Caco-2 (cell line): ENCODE measurements around the gene GRM7. TPM values are rescaled to one million over a fixed set of nuclear protein-coding genes. Genes with fewer than 3 reads are reported as not detected.

Experiments
- BruUV-seq: library from RNA; stranded (reverse); fragments of 400-500 nt; replicated peaks from 2 replicates; lab custom pipeline; 2021; lab: Mats Ljungman, UMichigan
- CTCF ChIA-PET: fragments of 300-600 bp; sonication (Branson Sonifier 250); formaldehyde crosslinking; loops from one replicate; lab custom pipeline; 2022; ENCODE audit warnings: antibody characterized with exemption; lab: Charles Lee
- POLR2A ChIA-PET: fragments of 300-600 bp; sonication (Branson Sonifier 250); formaldehyde crosslinking; loops from one replicate; lab custom pipeline; 2022; ENCODE audit warnings: antibody characterized with exemption; lab: Charles Lee
- DNase-seq, 2 experiments: peaks; one replicate each; pipeline versions ENCODE4 v3.0.0 to v3.0.0-alpha.2; 2020 to 2022
- H3K27me3 ChIP-seq: replicated peaks from 2 replicates; pipeline ENCODE4 v1.6.0; 2011; ENCODE audit warnings: low read length; ENCODE audit not compliant: control insufficient read depth, insufficient read depth
- H3K36me3 ChIP-seq: 2 replicates; pipeline ENCODE4 v1.5.1; 2011; ENCODE audit warnings: low read length; ENCODE audit not compliant: control insufficient read depth, insufficient read depth
- H3K4me1 ChIP-seq: fragments of 250-450 bp; sonication (Bioruptor Pico); 2 replicates; pipeline ENCODE4 v1.5.1; 2020; ENCODE audit warnings: mild to moderate bottlenecking
- H3K4me3 ChIP-seq: 2 replicates; pipeline ENCODE4 v1.5.1; 2011; ENCODE audit warnings: low read depth, mild to moderate bottlenecking, control low read depth, low read length
- H3K9me3 ChIP-seq: fragments of 250-450 bp; sonication (Bioruptor Pico); 2 replicates; pipeline ENCODE4 v1.5.1; 2020; ENCODE audit warnings: mild to moderate bottlenecking, moderate library complexity
- H3K27ac Mint-ChIP-seq: one replicate; pipeline ENCODE4 v1.8.0; 2022; ENCODE audit warnings: mixed read lengths; ENCODE audit not compliant: unreplicated experiment
- H3K27me3 Mint-ChIP-seq: one replicate; pipeline ENCODE4 v1.8.0; 2022; ENCODE audit warnings: mixed read lengths; ENCODE audit not compliant: insufficient read depth, unreplicated experiment
- H3K36me3 Mint-ChIP-seq: one replicate; pipeline ENCODE4 v1.8.0; 2022; ENCODE audit warnings: mild to moderate bottlenecking, mixed read lengths; ENCODE audit not compliant: insufficient read depth, unreplicated experiment
- H3K4me1 Mint-ChIP-seq: one replicate; pipeline ENCODE4 v1.8.0; 2022; ENCODE audit warnings: low read depth, mixed read lengths; ENCODE audit not compliant: unreplicated experiment
- H3K4me3 Mint-ChIP-seq: one replicate; pipeline ENCODE4 v1.8.0; 2022; ENCODE audit warnings: mild to moderate bottlenecking, moderate library complexity, mixed read lengths; ENCODE audit not compliant: unreplicated experiment
- H3K9me3 Mint-ChIP-seq: one replicate; pipeline ENCODE4 v1.8.0; 2022; ENCODE audit warnings: mixed read lengths; ENCODE audit not compliant: unreplicated experiment
- intact Hi-C: fragments of 100-400 bp; cut with micrococcal nuclease; formaldehyde crosslinking; loops from one replicate; pipeline ENCODE4 v1.10.0; 2022; ENCODE audit not compliant: unreplicated experiment
- total RNA-seq: library from RNA; stranded (reverse); gene quantifications from 2 replicates; pipeline ENCODE4 v1.2.3, GENCODE V29; 2022
- TF ChIP-seq, protein P1 (sequence below), 2 experiments: fragments of 200-600 bp in 1 of 2; IDR thresholded peaks; 1 replicate in 1 of 2; 2 replicates in 1 of 2; pipeline versions ENCODE4 v1.5.1 to v1.8.0; 2011 to 2022; ENCODE audit warnings: antibody characterized with exemption in 1 of 2, control low read depth in 1 of 2, inconsistent platforms in 1 of 2, low read depth in 1 of 2, low read length in 1 of 2, mild to moderate bottlenecking in 1 of 2, moderate library complexity in 1 of 2; ENCODE audit not compliant: insufficient read depth in 1 of 2, severe bottlenecking in 1 of 2, unreplicated experiment in 1 of 2

The GRM7 gene
- total RNA-seq, 1 experiment from 2014 or later: not detected

DNA sequence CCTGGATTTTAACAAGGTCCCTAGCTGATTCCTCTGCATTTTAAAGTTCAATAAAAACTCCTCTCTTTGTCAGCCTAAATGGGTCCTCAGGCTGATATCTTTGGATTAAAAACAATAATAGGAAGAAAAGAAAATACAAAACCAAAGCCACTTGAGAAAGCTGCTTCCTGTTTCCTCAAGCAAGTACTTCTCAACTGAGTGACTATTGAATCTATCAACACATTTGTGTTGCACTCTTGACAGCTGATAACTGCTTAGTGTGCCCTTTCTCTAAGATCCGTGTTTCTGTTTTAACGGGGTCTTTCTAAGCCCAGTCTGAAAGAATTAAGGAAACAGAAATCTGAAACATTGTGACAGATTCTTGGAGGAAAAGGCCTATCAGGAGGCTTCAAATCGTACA is 410.7 kb downstream of the GRM7 start:
- H3K4me1 Mint-ChIP-seq: no peaks in the 10 kb centered on the region
- no peak overlapping the region for H3K4me3 Mint-ChIP-seq
- TF ChIP-seq, protein P1, sequence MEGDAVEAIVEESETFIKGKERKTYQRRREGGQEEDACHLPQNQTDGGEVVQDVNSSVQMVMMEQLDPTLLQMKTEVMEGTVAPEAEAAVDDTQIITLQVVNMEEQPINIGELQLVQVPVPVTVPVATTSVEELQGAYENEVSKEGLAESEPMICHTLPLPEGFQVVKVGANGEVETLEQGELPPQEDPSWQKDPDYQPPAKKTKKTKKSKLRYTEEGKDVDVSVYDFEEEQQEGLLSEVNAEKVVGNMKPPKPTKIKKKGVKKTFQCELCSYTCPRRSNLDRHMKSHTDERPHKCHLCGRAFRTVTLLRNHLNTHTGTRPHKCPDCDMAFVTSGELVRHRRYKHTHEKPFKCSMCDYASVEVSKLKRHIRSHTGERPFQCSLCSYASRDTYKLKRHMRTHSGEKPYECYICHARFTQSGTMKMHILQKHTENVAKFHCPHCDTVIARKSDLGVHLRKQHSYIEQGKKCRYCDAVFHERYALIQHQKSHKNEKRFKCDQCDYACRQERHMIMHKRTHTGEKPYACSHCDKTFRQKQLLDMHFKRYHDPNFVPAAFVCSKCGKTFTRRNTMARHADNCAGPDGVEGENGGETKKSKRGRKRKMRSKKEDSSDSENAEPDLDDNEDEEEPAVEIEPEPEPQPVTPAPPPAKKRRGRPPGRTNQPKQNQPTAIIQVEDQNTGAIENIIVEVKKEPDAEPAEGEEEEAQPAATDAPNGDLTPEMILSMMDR (IDR thresholded peaks at IDR 0.05; ENCODE audit: insufficient read depth in 1 of 2, low read depth in 1 of 2, low read length in 1 of 2, severe bottlenecking in 1 of 2, unreplicated experiment in 1 of 2): no peak
- ChIA-PET POLR2A (no interaction called here), CTCF (no interaction called here)
- DNase-seq: no peak
- H3K36me3 Mint-ChIP-seq: no peaks in the 10 kb centered on the region
- H3K27me3 Mint-ChIP-seq: peaks cover 4% of the 10 kb centered on the region
- peaks cover 9% of the 10 kb centered on the region for H3K9me3 Mint-ChIP-seq
- intact Hi-C loops: no loop called here
- H3K4me1 ChIP-seq: no peaks in the 10 kb centered on the region
- H3K36me3 ChIP-seq: no peaks in the 10 kb centered on the region
- H3K4me3 ChIP-seq: no peak overlapping the region
- no peaks in the 10 kb centered on the region for H3K27me3 ChIP-seq
- no TSS peak for BruUV-seq
- no peaks in the 10 kb centered on the region for H3K9me3 ChIP-seq
- H3K27ac Mint-ChIP-seq: no peak overlapping the region

DNA sequence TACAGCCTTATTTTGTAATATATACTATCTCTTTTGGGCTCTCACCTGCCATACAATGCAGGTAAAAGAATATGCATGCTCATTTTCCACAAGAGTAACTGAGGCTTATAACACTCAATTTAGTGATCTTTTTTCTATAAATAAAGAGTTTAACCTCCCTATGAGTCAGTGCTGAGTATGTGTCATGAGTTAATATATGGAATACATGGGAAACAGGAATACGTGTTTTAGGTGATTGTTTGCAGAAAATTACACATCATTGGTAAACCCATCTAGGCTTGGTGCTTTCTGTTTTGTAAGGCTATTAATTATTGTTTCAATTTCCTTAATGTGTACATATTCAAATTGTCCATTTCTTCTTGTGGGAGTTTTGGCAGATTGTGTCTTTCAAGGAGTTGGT is 411.3 kb downstream of the GRM7 start:
- H3K4me3 ChIP-seq: no peak overlapping the region
- Mint-ChIP-seq H3K27ac (no peak overlapping the region), H3K4me1 (no peaks in the 10 kb centered on the region), H3K27me3 (peaks cover 4% of the 10 kb centered on the region), H3K9me3 (peaks cover 7% of the 10 kb centered on the region), H3K36me3 (no peaks in the 10 kb centered on the region), H3K4me3 (no peak overlapping the region)
- no peaks in the 10 kb centered on the region for H3K4me1 ChIP-seq
- intact Hi-C loops: no loop called here
- no TSS peak for BruUV-seq
- CTCF ChIA-PET: no interaction called here
- H3K27me3 ChIP-seq: no peaks in the 10 kb centered on the region
- TF ChIP-seq, protein P1 (IDR thresholded peaks at IDR 0.05; ENCODE audit: insufficient read depth in 1 of 2, low read depth in 1 of 2, low read length in 1 of 2, severe bottlenecking in 1 of 2, unreplicated experiment in 1 of 2): no peak
- H3K36me3 ChIP-seq: no peaks in the 10 kb centered on the region
- H3K9me3 ChIP-seq: no peaks in the 10 kb centered on the region
- no peak for DNase-seq
- POLR2A ChIA-PET: no interaction called here

DNA sequence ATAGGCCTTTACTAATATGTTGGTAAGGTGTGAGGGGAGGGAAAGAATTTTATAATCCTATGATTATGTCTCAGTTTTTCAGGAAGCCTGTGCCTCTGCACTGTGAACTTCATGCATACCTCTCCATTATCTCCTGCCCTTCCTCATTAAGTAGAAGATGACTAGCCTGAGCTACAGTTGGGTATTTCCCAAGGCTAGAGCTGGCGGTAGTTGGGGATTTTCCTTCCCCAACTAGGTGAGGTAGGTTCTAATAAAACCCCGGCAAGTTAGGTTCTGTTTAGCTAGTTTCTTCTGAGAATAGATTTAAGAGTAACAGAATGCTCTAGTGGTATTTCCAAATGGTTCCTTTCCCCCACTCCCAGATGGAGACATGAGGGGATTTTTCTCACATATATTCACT is 414.5 kb downstream of the GRM7 start:
- CTCF ChIA-PET: no interaction called here
- H3K4me1 Mint-ChIP-seq: no peaks in the 10 kb centered on the region
- Histone ChIP-seq H3K4me3 (no peak overlapping the region), H3K9me3 (no peaks in the 10 kb centered on the region), H3K4me1 (no peaks in the 10 kb centered on the region), H3K27me3 (no peaks in the 10 kb centered on the region), H3K36me3 (no peaks in the 10 kb centered on the region)
- DNase-seq: no peak
- peaks cover 4% of the 10 kb centered on the region for H3K27me3 Mint-ChIP-seq
- H3K9me3 Mint-ChIP-seq: no peaks in the 10 kb centered on the region
- no TSS peak for BruUV-seq
- intact Hi-C loops: no loop called here
- H3K36me3 Mint-ChIP-seq: no peaks in the 10 kb centered on the region
- no peak overlapping the region for H3K4me3 Mint-ChIP-seq
- POLR2A ChIA-PET: no interaction called here
- no peak overlapping the region for H3K27ac Mint-ChIP-seq
- TF ChIP-seq, protein P1 (IDR thresholded peaks at IDR 0.05; ENCODE audit: insufficient read depth in 1 of 2, low read depth in 1 of 2, low read length in 1 of 2, severe bottlenecking in 1 of 2, unreplicated experiment in 1 of 2): no peak
